ENCODE results near the gene NTNG2. TPM values are rescaled to one million over a fixed set of nuclear protein-coding genes. Genes with fewer than 3 reads are reported as not detected.
"Not testable (repeated sequence)": the region's sequence is repeated elsewhere in the genome, so short reads cannot be mapped to it uniquely, and the experiment has no call there.

NTNG2 gene
- total RNA-seq, 2 experiments from 2014 or later, result 1.2 TPM

DNA sequence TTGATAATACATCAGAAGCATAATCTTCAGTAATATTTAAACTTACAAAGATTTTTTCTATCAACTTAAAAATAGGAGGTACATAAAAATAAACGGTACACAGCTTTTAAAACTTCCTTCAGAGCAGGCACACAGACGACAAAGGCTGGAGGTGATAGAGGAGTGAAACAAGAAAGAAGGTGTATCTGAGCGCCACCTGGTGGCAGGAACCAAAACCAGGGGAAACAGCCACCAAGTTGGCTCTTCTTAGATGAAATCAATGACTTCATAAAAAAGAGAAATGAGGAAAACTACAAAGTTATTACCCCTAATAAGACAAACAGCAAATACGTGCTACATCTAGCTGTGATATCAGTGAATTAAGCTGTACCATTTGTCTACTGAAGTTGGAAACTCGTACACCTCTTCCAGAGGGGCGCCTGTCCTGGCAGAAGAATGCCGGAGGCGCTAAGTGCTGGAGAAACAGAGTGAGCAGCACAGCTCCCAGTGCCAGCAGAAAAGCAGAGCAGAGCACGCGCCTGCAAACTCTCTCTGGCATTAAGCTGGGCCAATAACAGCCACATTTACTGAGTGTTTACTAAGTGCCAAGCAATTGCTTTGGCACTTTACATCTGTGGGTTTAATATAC lies 107.0 kb downstream of the NTNG2 start:
- ChIA-PET CTCF (interaction anchor here (0.6 to 1.9 kb wide), 6 partner anchors 9 to 506 kb away, joined by 3 to 6 read pairs (median 4); no protein-coding TSS in a partner anchor), POLR2A (no interaction called here)

DNA sequence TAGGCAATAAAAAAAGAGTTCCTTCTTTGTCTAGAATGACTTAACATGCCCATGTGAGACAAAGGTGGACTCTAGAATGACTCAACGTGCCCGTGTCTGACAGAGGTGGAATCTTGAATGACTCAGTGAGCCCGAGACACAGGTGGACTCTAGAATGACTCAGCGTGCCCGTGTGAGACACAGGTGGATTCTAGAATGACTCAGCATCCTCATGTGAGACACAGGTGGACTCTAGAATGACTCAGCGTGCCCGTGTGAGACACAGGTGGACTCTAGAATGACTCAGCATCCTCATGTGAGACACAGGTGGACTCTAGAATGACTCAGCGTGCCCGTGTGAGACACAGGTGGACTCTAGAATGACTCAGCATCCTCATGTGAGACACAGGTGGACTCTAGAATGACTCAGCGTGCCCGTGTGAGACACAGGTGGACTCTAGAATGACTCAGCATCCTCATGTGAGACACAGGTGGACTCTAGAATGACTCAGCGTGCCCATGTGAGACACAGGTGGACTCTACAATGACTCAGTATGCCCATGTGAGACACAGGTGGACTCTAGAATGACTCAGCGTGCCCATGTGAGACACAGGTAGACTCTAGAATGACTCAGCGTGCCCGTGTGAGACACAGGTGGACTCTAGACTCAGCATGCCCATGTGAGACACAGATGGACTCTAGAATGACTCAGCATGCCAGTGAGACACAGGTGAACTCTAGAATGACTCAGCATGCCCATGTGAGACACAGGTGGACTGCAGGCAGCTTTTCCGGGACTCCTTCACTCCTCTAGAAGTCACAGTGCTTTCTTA lies 108.1 kb downstream of the NTNG2 start:
- POLR2A ChIA-PET, result not testable (repeated sequence)
- CTCF ChIA-PET, result interaction anchor here (1.4 to 1.6 kb wide), 2 partner anchors 10 to 25 kb away, joined by 4 to 6 read pairs; no protein-coding TSS in a partner anchor

DNA sequence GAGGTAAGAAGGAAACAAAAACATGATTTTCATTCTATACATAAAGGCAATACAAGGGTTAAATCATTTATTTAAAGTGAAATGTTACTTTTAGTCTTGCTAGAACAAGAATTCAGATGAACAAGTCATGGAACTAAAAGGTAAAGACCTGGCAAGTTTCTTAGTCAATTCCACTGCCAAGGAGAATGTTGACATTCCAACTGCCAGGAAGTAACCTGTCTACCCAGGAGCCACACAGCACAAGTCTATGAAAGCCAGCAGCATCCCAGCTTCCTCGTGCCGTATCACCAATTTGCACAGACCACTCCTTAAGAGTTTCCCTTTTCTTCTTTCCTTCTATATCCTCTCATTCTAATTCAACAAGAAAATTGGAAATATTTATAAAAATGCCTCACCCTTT lies 113.0 kb downstream of the NTNG2 start:
- ChIA-PET CTCF (interaction anchor here (1.4 to 2.5 kb wide), 2 partner anchors 16 to 22 kb away, joined by 3 to 9 read pairs; no protein-coding TSS in a partner anchor), POLR2A (interaction anchor here (0.6 kb wide), 1 partner anchor 17 kb away, joined by 3 read pairs; no protein-coding TSS in a partner anchor)

DNA sequence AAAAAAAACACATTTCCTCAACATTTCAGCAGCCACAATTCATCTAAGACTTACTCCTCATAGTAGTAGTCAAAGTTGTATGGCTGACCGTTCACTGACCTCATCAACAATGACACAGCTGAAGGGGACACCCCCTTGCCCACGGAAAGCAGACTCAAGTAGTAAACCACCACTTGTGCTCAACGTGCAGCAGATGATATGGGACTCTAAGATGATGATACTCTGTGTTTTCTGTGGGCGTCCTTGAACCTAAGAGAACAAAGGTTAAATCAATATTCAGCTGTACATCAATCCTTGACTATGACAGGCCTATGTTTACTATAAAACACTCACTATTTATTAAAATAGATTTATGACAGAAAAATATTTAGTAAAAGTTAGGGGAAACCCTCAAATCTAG lies 121.3 kb downstream of the NTNG2 start:
- CTCF ChIA-PET, result no interaction called here
- POLR2A ChIA-PET, result no interaction called here

DNA sequence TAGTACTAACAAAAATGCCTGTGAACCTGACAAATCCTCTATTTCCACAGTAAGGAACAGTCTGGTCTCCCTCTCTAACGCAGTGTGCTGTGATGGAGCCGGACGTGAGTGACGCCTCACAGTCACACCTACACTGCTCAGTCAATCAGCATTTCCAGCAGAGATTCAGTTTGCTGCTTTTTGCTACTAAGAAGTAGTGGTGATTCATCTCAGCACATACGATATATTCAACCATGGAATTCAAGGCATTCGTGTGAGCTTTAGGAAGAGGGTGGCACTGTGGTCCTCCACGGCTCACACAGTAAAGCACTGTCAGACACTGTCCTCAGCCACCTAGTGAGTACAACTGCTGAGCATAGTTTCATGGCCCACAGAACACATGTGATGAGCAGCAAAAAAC lies 122.0 kb downstream of the NTNG2 start:
- POLR2A ChIA-PET, result no interaction called here
- CTCF ChIA-PET, result no interaction called here

DNA sequence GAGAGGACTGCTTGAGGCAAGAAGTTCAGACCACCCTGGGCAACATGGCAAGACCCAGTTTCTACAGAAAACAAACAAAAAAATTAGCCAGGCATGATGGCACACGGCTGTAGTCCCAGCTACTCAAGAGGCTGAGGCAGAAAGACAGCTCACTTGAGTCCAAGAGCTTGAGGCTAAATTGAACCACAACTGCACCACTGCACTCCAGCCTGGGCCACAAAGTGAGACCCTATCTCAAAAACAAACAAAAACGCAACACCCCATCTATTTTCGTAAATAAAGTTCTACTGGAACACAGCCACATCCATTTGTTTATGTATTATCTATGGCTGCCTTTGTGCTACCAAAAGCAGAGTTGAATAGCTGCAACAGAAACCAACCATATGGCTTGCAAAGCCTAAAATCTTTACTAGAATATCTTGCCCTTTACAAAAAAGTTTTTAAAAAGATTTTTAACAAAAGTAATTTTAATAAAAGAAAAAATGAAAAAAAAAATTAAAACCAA lies 125.5 kb downstream of the NTNG2 start:
- ChIA-PET CTCF (no interaction called here), POLR2A (no interaction called here)

DNA sequence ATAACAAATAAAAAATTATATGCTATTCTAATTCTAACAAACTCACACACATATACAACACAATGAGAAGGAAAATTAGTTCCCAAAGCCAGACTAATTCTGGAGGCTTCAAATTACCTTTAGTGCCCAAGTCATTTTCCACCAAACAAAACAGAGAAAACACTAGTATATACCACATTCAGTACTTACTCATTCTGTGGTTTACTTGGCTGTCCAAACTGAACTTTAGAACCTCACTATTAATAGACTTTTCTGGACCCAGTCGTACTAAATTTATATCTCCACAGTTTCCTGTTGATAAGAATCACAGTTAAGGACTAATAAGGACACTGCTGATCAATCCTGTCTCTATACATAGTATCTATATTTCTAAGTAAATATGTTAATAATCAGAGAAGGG lies 126.5 kb downstream of the NTNG2 start:
- CTCF ChIA-PET, result no interaction called here
- POLR2A ChIA-PET, result no interaction called here

DNA sequence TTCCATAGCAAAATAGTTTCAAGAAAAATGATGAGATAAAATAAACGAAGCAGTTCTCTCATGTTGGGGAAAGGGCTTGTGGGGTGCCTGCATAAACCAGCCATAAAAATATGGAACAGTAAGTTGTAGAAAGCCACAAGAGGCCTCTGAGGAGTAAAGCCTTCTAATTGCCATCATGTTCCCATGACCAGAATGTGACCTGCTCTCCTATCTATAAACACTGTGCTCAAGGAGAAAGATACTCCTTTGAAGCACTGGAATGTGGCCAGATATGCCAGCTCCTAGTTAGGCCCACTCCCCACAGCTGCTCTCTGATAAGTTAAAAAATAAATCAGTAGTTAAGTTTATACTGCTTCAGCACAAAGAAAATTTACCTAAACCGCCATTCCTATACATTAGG lies 127.1 kb downstream of the NTNG2 start:
- ChIA-PET POLR2A (no interaction called here), CTCF (no interaction called here)

DNA sequence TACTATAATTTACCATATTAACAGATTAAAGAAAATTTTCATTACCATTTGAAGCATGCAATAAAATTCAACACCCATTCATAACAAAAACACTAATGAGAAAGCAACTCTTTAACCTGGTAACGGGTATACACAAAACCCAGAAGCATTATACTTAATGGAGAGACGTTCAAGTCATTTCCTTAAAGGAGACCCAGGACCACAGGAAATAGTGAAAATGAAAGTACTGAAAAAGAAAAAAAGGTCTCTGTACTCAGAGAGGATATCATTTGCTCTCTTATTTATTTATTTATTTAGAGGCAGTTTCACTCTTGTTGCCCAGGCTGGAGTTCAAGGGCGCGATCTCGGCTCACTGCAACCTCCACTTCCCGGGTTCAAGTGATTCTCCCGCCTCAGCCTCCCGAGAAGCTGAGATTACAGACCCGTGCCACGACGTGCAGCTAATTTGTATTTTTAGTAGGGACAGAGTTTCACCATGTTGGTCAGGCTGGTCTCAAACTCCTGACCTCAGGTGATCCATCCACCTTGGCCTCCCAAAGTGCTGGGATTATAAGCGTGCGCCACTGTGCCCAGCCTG lies 131.4 kb downstream of the NTNG2 start:
- CTCF ChIA-PET, result interaction anchor here (0.7 kb wide), 1 partner anchor 133 kb away, joined by 3 read pairs; no protein-coding TSS in a partner anchor
- POLR2A ChIA-PET, result no interaction called here

Other genes with a start within 250 kb of the NTNG2 start
- 10 to 100 TPM; 33.0 to 35.0 TPM for gene MED27, start 82.2 kb upstream of the NTNG2 start, total RNA-seq
- gene SETX, start 192.9 kb downstream of the NTNG2 start, total RNA-seq, result 10 to 100 TPM; 35.8 to 36.5 TPM
- gene TTF1, start 244.8 kb downstream of the NTNG2 start, total RNA-seq, result 10 to 100 TPM; 30.8 to 30.9 TPM
- gene CFAP77, start 248.2 kb downstream of the NTNG2 start, total RNA-seq, result not detected

Measured in activated CD8-positive, alpha-beta memory T cell treated with anti-CD3 and anti-CD28 coated beads for 36 hours (primary cell).